ENCODE data around the gene CETP.
"Not testable (repeated sequence)": the region's sequence is repeated elsewhere in the genome, so short reads cannot be mapped to it uniquely, and the experiment has no call there.

- not testable (repeated sequence) for TF ChIP-seq CTCF, POLR2A, EP300, POLR2AphosphoS5 (IDR thresholded peaks at IDR 0.05)
Measured at GRCh38 chr16:56934599-56935145, 27.1 kb upstream of the CETP start.

Data from sigmoid colon (tissue), 4 donors.